ENCODE data around the gene CHRNA4. TPM values are rescaled to one million over a fixed set of nuclear protein-coding genes. Genes with fewer than 3 reads are reported as not detected.

The CHRNA4 gene
- total RNA-seq, 2 donors from 2014 or later = not detected

- Histone ChIP-seq H3K4me3 (no peak overlapping the region), H3K27me3 (replicated peaks; ENCODE audit: insufficient read depth) (no peaks in the 10 kb centered on the region), H3K4me1 (ENCODE audit: control insufficient read depth in 1 of 2, low read depth in 2 of 2) (no peaks in the 10 kb centered on the region), H3K9me3 (no peaks in the 10 kb centered on the region), H3K27ac (no peak overlapping the region), H3K36me3 (no peaks in the 10 kb centered on the region)
- TF ChIP-seq, protein P1, sequence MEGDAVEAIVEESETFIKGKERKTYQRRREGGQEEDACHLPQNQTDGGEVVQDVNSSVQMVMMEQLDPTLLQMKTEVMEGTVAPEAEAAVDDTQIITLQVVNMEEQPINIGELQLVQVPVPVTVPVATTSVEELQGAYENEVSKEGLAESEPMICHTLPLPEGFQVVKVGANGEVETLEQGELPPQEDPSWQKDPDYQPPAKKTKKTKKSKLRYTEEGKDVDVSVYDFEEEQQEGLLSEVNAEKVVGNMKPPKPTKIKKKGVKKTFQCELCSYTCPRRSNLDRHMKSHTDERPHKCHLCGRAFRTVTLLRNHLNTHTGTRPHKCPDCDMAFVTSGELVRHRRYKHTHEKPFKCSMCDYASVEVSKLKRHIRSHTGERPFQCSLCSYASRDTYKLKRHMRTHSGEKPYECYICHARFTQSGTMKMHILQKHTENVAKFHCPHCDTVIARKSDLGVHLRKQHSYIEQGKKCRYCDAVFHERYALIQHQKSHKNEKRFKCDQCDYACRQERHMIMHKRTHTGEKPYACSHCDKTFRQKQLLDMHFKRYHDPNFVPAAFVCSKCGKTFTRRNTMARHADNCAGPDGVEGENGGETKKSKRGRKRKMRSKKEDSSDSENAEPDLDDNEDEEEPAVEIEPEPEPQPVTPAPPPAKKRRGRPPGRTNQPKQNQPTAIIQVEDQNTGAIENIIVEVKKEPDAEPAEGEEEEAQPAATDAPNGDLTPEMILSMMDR (IDR thresholded peaks at IDR 0.05) = no peak
- DNase-seq (ENCODE audit: low spot score) (no peak), ATAC-seq (ENCODE audit: insufficient number of reproducible peaks, low FRiP score, low read depth) (no peak)
Observed at GRCh38 chr20:63328026-63328700, 33.0 kb downstream of the CHRNA4 start.

- ATAC-seq (ENCODE audit: insufficient number of reproducible peaks, low FRiP score, low read depth) (no peak), DNase-seq (ENCODE audit: low spot score) (no peak)
- no peaks in the 10 kb centered on the region for H3K27me3 ChIP-seq (replicated peaks; ENCODE audit: insufficient read depth)
Observed at GRCh38 chr20:63327231-63327745, 33.9 kb downstream of the CHRNA4 start.

GRCh38 chr20:63326314-63327230, 34.6 kb downstream of the CHRNA4 start:
- DNase-seq (ENCODE audit: low spot score) (no peak), ATAC-seq (ENCODE audit: insufficient number of reproducible peaks, low FRiP score, low read depth) (no peak)
- H3K27me3 ChIP-seq (replicated peaks; ENCODE audit: insufficient read depth) = no peaks in the 10 kb centered on the region
- H3K27ac ChIP-seq = no peak overlapping the region
- TF ChIP-seq, protein P1 (IDR thresholded peaks at IDR 0.05) = no peak
- H3K4me3 ChIP-seq = no peak overlapping the region
- no peaks in the 10 kb centered on the region for H3K4me1 ChIP-seq (ENCODE audit: control insufficient read depth in 1 of 2, low read depth in 2 of 2)
- no peaks in the 10 kb centered on the region for H3K9me3 ChIP-seq
- no peaks in the 10 kb centered on the region for H3K36me3 ChIP-seq

More at GRCh38 chr20:63327231-63327745, 33.9 kb downstream of the CHRNA4 start:
- Histone ChIP-seq H3K4me1 (ENCODE audit: control insufficient read depth in 1 of 2, low read depth in 2 of 2) (no peaks in the 10 kb centered on the region), H3K27ac (no peak overlapping the region), H3K36me3 (no peaks in the 10 kb centered on the region), H3K4me3 (no peak overlapping the region), H3K9me3 (no peaks in the 10 kb centered on the region)
- TF ChIP-seq, protein P1 (IDR thresholded peaks at IDR 0.05) = no peak

DNA sequence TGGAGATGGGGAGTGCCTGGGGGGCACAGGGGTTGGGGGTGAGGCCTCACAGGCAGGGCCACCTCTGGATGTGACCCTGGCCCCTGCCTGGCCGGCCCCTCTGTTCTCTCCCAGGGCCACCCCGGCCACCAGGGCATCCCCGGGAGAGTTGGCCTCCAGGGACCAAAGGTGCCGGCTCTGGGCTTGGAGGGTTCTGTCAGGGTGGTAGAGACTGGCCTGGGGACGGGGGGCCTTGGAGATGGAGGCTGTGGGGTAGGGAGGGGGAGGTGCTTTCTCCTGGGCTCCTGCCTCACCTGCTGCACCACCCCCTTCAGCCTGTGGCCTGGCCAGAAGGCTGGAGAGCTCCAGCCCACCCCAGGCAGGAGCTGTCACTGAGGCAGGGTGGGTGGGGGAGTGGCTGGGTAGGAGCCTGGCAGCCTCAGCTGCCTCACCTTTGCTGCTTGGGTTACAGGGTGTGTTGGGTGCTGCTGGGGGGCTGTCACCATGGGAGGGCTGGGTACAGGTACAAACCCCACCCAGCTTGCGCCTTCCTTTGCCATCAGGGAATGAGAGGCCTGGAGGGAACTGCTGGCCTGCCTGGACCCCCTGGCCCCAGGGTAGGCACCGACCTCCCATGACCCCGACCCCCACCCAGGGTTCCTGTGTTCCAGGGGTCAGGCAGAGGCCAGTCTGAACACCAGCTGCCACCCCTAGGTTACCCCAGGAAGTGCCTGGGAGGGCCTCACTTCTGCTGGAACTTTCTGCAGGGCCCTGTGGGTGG, 35.4 kb downstream of the CHRNA4 start:
- DNase-seq (ENCODE audit: low spot score) (no peak), ATAC-seq (ENCODE audit: insufficient number of reproducible peaks, low FRiP score, low read depth) (no peak)
- Histone ChIP-seq H3K4me1 (ENCODE audit: control insufficient read depth in 1 of 2, low read depth in 2 of 2) (no peaks in the 10 kb centered on the region), H3K27ac (no peak overlapping the region), H3K4me3 (no peak overlapping the region), H3K36me3 (no peaks in the 10 kb centered on the region), H3K27me3 (replicated peaks; ENCODE audit: insufficient read depth) (no peaks in the 10 kb centered on the region), H3K9me3 (no peaks in the 10 kb centered on the region)
- TF ChIP-seq, protein P1 (IDR thresholded peaks at IDR 0.05) = no peak
